ENCODE measurements around the gene CPSF7.

DNA sequence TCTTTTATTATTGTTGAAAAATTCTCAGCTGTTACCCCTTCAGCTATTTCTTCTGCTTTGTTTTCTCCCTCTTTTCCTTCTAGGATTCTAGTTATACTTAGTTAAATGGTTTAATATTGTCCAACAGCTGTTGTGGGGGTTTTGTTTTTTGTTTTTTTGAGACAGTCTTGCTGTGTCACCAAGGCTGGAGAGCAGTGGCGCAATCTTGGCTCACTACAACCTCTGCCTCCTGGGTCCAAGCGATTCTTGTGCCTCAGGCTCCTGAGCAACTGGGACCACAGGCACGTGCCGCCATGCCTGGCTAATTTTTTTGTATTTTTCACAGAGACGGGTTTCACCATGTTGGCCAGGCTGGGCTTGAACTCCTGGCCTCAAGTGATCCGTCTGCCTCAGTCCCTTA, 12.8 kb upstream of the CPSF7 start:
- no peak for TF ChIP-seq POLR2A (IDR thresholded peaks at IDR 0.05)
- TF ChIP-seq, protein P1, sequence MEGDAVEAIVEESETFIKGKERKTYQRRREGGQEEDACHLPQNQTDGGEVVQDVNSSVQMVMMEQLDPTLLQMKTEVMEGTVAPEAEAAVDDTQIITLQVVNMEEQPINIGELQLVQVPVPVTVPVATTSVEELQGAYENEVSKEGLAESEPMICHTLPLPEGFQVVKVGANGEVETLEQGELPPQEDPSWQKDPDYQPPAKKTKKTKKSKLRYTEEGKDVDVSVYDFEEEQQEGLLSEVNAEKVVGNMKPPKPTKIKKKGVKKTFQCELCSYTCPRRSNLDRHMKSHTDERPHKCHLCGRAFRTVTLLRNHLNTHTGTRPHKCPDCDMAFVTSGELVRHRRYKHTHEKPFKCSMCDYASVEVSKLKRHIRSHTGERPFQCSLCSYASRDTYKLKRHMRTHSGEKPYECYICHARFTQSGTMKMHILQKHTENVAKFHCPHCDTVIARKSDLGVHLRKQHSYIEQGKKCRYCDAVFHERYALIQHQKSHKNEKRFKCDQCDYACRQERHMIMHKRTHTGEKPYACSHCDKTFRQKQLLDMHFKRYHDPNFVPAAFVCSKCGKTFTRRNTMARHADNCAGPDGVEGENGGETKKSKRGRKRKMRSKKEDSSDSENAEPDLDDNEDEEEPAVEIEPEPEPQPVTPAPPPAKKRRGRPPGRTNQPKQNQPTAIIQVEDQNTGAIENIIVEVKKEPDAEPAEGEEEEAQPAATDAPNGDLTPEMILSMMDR (IDR thresholded peaks at IDR 0.05), result no peak

All from thyroid gland (tissue), 4 donors.